Keratinocyte (primary cell): Measurements from ENCODE around the gene TOMM22. TPM values are rescaled to one million over a fixed set of nuclear protein-coding genes. Genes with fewer than 3 reads are reported as not detected.

Source experiments
- DNase-seq: peaks from one replicate; pipeline ENCODE4 v3.0.0-alpha.2; 2011; ENCODE audit warnings: low read depth, missing footprints, low spot score
- FAIRE-seq: peaks from 2 replicates; lab custom pipeline; 2011; peaks lifted over from hg19 to GRCh38; lab: Jason Lieb, UNC
- H2AFZ ChIP-seq: 2 replicates; pipeline ENCODE4 v1.6.0; 2012; ENCODE audit warnings: low read length, control low read depth, inconsistent platforms; ENCODE audit not compliant: control insufficient read depth
- H3K27ac ChIP-seq: 2 replicates; pipeline ENCODE4 v1.5.1; 2011; ENCODE audit warnings: low read length; ENCODE audit not compliant: control insufficient read depth, insufficient read depth
- H3K27me3 ChIP-seq: 3 replicates; pipeline ENCODE4 v1.6.0; 2011; ENCODE audit warnings: low read length; ENCODE audit not compliant: control insufficient read depth, insufficient read depth; ENCODE audit errors: extremely low read depth
- H3K36me3 ChIP-seq, 2 experiments: 2 replicates in 1 of 2; 3 replicates in 1 of 2; pipeline ENCODE4 v1.5.1; 2011; ENCODE audit warnings: low read length in 2 of 2, mild to moderate bottlenecking in 1 of 2; ENCODE audit not compliant: control insufficient read depth in 2 of 2, insufficient read depth in 2 of 2; ENCODE audit errors: extremely low read depth in 1 of 2
- H3K4me1 ChIP-seq: 3 replicates; pipeline ENCODE4 v1.5.1; 2011; ENCODE audit warnings: low read length; ENCODE audit not compliant: control insufficient read depth, insufficient read depth; ENCODE audit errors: extremely low read depth
- H3K4me2 ChIP-seq: 3 replicates; pipeline ENCODE4 v1.6.0; 2011; ENCODE audit warnings: low read depth, low read length; ENCODE audit not compliant: control insufficient read depth, insufficient read depth; ENCODE audit errors: extremely low read depth
- H3K4me3 ChIP-seq, 3 experiments: fragments of 200-600 bp in 1 of 3; sonication (generic) in 1 of 3; 2 replicates in 2 of 3; 3 replicates in 1 of 3; pipeline ENCODE4 v1.5.1; 2011 to 2016; ENCODE audit warnings: low read length in 3 of 3, mild to moderate bottlenecking in 3 of 3, control low read depth in 2 of 3, inconsistent platforms in 1 of 3, low read depth in 1 of 3, mixed read lengths in 1 of 3, mixed run types in 1 of 3, moderate library complexity in 1 of 3; ENCODE audit not compliant: control insufficient read depth in 2 of 3, insufficient read depth in 2 of 3; ENCODE audit errors: extremely low read depth in 1 of 3
- H3K79me2 ChIP-seq: 2 replicates; pipeline ENCODE4 v1.6.0; 2012; ENCODE audit warnings: low read length; ENCODE audit not compliant: control insufficient read depth, insufficient read depth
- H3K9ac ChIP-seq: 3 replicates; pipeline ENCODE4 v1.6.0; 2011; ENCODE audit warnings: low read length; ENCODE audit not compliant: control insufficient read depth, insufficient read depth; ENCODE audit errors: extremely low read depth
- H3K9me1 ChIP-seq: 3 replicates; pipeline ENCODE4 v1.6.0; 2011; ENCODE audit warnings: low read length; ENCODE audit not compliant: control insufficient read depth, insufficient read depth; ENCODE audit errors: extremely low read depth
- H3K9me3 ChIP-seq: 2 replicates; pipeline ENCODE4 v1.5.1; 2012; ENCODE audit warnings: low read depth, low read length; ENCODE audit not compliant: control insufficient read depth
- H4K20me1 ChIP-seq: 3 replicates; pipeline ENCODE4 v1.6.0; 2011; ENCODE audit warnings: low read length; ENCODE audit not compliant: control insufficient read depth, insufficient read depth; ENCODE audit errors: extremely low read depth
- CTCF ChIP-seq, 3 experiments: IDR thresholded peaks in 1 of 3; conservative IDR thresholded peaks in 1 of 3; optimal IDR thresholded peaks in 1 of 3; 2 replicates in 2 of 3; 3 replicates in 1 of 3; pipeline versions ENCODE3 to v1.5.1; 2011; ENCODE audit warnings: low read length in 3 of 3, mild to moderate bottlenecking in 3 of 3, moderate library complexity in 2 of 3, control low read depth in 1 of 3, inconsistent platforms in 1 of 3; ENCODE audit not compliant: insufficient read depth in 2 of 3; ENCODE audit errors: extremely low read depth in 1 of 3
- EZH2 ChIP-seq: IDR thresholded peaks from one replicate; pipeline ENCODE4 v1.6.1; 2012; ENCODE audit warnings: inconsistent platforms, mild to moderate bottlenecking, low read length, moderate library complexity
- dilution Hi-C: fragments of 300-500 bp; cut with MboI; formaldehyde crosslinking; loops from one replicate; pipeline ENCODE4 v1.7.0; 2020; ENCODE audit warnings: low sequenced_read_pairs; ENCODE audit not compliant: extremely low pct_ligation_motif_present
- polyA plus RNA-seq, 5 experiments: library from polyadenylated mRNA; depleted of rRNA in 3 of 5; stranded (reverse) in 3 of 5; stranded (forward) in 1 of 5; unstranded in 1 of 5; fragments of >200 nt; gene quantifications; 1 replicate in 1 of 5; 2 replicates in 3 of 5; 3 replicates in 1 of 5; pipeline versions ENCODE4 v1.2.1 to v1.2.3, GENCODE V29; 2011 to 2012; ENCODE audit warnings: missing spikeins in 2 of 5, low read depth in 1 of 5, low replicate concordance in 1 of 5

Gene TOMM22
- polyA plus RNA-seq, 1 donor (not counting 4 experiments of a cell fraction or from before 2014, with no cell fraction given): 81.8 TPM

DNA sequence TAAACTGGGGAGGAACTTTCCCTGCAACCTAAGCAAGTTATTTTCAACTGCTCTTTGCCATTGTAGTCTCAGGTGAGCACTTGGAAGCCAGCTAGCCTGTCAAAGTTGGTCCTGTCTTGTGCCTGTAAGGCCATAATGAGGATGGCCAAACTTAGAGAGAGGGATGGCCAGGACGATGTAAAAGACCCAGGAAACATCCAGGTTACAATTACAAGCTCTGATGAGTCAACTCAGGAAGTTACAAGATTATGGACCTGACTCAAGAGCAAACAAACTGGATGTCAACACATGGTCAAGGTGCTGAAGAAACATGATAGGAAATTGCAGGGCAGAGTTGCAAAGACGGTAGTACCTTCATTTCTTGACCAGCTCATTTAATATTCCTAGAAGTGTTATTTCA is 25.6 kb downstream of the TOMM22 start:
- Histone ChIP-seq H3K79me2 (peaks cover 62% of the 10 kb centered on the region), H3K36me3 (peaks cover 0 to 12% of the 10 kb centered on the region in 2 experiments), H3K4me2 (peak overlapping the region; percentile 98), H3K9me1 (peaks cover 9% of the 10 kb centered on the region), H2AFZ (no peak overlapping the region), H3K27me3 (no peaks in the 10 kb centered on the region), H3K4me1 (peaks cover 24% of the 10 kb centered on the region), H3K27ac (peak overlapping the region; percentile 94), H3K4me3 (peak overlapping the region; percentile 88 to 99 (median 89)), H3K9me3 (no peaks in the 10 kb centered on the region), H4K20me1 (peaks cover 7% of the 10 kb centered on the region), H3K9ac (peak overlapping the region; percentile 93)
- FAIRE-seq (peak; percentile 46), DNase-seq (no peak)
- dilution Hi-C loops: no loop called here
- TF ChIP-seq CTCF (optimal IDR thresholded peaks at IDR 0.05 in 1 of 3, IDR thresholded peaks at IDR 0.05 in 1 of 3, conservative IDR thresholded peaks at IDR 0.05 in 1 of 3; ENCODE audit: extremely low read depth in 1 of 3, insufficient read depth in 2 of 3, low read length in 3 of 3) (no peak), EZH2 (no peak)

DNA sequence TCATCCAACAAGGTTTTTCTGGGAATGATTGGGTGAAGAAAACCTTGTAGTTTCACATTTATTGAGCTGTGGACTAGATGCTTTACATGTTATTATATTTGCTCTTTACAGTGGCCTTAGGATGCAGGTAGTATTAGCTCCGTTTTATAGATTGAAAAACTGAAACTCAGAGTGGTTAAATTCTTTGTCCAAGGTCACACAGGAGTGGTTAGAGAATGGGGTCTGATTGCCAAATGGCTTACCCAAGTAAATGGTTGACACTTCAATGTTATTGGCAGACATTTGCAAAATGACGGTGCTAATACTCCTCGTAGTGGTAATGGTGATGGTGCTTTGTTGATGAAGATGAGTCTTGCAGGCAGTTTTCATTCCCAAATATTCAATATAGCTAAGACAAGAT is 26.2 kb downstream of the TOMM22 start:
- H3K79me2 ChIP-seq: peaks cover 68% of the 10 kb centered on the region
- DNase-seq: no peak
- no peak for TF ChIP-seq EZH2
- TF ChIP-seq CTCF (optimal IDR thresholded peaks at IDR 0.05 in 1 of 3, IDR thresholded peaks at IDR 0.05 in 1 of 3, conservative IDR thresholded peaks at IDR 0.05 in 1 of 3; ENCODE audit: extremely low read depth in 1 of 3, insufficient read depth in 2 of 3, low read length in 3 of 3): no peak
- H3K27ac ChIP-seq: no peak overlapping the region
- no peak overlapping the region for H2AFZ ChIP-seq
- dilution Hi-C loops: no loop called here
- H4K20me1 ChIP-seq: peaks cover 7% of the 10 kb centered on the region
- H3K4me1 ChIP-seq: peaks cover 24% of the 10 kb centered on the region
- peaks cover 0 to 14% of the 10 kb centered on the region in 2 experiments for H3K36me3 ChIP-seq
- H3K9me3 ChIP-seq: no peaks in the 10 kb centered on the region
- peak overlapping the region; percentile 98 for H3K4me2 ChIP-seq
- no peak for FAIRE-seq
- no peak overlapping the region for H3K9ac ChIP-seq
- H3K27me3 ChIP-seq: no peaks in the 10 kb centered on the region
- H3K9me1 ChIP-seq: peaks cover 9% of the 10 kb centered on the region
- H3K4me3 ChIP-seq: peak overlapping the region in 1 of 3 experiments; percentile 99
